Activated CD8-positive, alpha-beta memory T cell treated with anti-CD3 and anti-CD28 coated beads for 36 hours (primary cell): ENCODE measurements around the gene ERVK3-1. TPM values are rescaled to one million over a fixed set of nuclear protein-coding genes. Genes with fewer than 3 reads are reported as not detected.

Experiments
- CTCF ChIA-PET: fragments of 350-600 bp; sonication (Branson Sonifier 250); formaldehyde crosslinking; loops from one replicate; lab custom pipeline; 2021; ENCODE audit warnings: antibody characterized with exemption; lab: Charles Lee
- POLR2A ChIA-PET: fragments of 350-600 bp; sonication (Branson Sonifier 250); formaldehyde crosslinking; loops from one replicate; lab custom pipeline; 2021; ENCODE audit warnings: antibody characterized with exemption; lab: Charles Lee
- total RNA-seq, 2 experiments: library from RNA; stranded (reverse); gene quantifications; one replicate each; pipeline ENCODE4 v1.2.3, GENCODE V29; 2021

The ERVK3-1 gene
- total RNA-seq, 2 experiments from 2014 or later = 96.2 to 96.4 TPM

DNA sequence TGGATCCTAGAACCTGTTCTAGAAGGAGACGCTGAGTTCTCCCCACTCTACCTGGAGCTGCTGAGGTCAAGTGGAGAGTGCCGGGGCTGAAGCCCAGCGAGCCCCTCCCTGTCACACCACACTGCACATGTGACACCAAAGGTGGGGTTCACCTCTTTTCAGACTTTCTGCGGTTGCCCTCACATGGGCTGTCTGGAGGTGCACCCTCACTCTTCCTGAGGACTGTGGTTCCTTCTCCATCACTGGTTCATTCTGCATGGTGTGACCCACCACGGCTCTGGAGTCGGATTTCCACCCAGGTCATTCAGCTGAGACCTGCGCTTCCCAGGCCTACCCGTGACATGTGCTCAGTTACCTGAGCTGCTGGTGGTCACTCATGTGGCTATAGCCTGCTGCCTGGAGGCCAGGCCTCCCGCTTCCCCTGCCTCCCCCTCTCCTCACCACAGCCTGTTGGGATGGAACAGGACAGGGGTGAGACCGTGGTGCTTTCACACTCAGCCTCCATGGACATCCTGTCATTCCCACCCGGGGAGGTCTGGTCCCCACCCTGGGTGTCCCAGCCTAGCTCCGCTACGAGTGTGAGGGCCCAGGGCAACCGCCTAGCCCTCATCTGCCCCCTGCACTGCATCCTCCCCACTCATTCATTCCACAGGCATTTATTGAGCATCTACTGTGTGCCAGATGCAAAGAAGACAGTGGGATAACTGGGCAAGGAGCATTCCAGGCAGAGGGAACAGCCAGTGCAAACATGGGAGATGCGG, 48.7 kb downstream of the ERVK3-1 start:
- POLR2A ChIA-PET = no interaction called here

DNA sequence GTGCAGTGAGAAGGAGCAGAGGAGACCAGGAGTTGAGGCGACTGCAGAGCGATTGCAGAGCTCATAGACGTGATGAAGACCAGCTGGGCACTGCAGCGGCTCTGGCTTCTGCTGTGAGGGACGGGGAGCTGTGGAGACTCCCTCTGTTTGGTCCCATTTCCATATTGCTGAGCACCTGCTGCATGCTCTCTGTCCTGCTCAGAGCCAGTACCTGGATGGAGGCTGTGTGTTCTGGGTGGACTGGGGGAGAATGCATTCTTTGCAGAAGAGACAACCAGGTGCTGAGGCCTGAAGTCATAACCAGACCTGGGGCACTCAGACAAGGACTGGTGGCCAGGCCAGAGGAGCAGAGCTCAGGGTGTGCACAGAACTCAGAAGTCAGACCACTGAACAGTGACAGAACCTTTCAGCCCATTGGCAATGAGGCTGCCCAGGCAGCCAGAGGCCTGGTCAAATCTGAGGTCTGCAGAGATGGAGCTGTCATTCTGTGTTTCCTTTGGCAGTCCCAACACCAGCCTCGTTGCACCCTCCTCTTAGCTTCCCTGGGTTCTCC, 49.4 kb downstream of the ERVK3-1 start:
- ChIA-PET CTCF (no interaction called here), POLR2A (no interaction called here)

More for the DNA sequence above, 48.7 kb downstream of the ERVK3-1 start:
- CTCF ChIA-PET = no interaction called here

DNA sequence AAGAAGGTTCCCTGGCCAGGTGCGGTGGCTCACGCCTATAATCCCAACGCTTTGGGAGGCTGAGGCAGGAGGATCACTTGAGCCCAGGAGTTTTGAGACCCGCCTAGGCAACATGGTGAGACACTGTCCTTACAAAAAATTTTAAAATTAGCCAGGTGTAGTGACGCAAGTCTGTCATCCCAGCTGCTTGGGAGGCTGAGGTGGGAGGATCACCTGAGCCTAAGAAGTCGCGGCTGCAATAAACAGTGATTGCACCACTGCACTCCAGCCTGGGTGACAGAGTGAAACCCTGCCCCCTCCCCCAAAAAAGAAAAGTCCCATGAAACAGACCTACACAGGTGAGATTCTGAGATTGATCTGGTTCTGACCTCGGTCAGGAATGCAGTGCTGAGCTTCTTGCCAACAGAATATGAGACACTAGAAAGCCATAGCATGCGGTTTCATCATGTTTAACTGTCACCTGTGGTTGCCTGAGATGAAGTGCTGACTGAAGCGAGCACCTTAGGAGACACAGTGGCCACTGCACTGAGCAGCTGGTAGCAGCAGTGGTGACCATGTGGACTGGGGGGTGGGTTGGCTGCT, 50.1 kb downstream of the ERVK3-1 start:
- ChIA-PET CTCF (no interaction called here), POLR2A (interaction anchor here (1.3 kb wide), 1 partner anchor 8 kb away, joined by 3 read pairs; no protein-coding TSS in a partner anchor)

DNA sequence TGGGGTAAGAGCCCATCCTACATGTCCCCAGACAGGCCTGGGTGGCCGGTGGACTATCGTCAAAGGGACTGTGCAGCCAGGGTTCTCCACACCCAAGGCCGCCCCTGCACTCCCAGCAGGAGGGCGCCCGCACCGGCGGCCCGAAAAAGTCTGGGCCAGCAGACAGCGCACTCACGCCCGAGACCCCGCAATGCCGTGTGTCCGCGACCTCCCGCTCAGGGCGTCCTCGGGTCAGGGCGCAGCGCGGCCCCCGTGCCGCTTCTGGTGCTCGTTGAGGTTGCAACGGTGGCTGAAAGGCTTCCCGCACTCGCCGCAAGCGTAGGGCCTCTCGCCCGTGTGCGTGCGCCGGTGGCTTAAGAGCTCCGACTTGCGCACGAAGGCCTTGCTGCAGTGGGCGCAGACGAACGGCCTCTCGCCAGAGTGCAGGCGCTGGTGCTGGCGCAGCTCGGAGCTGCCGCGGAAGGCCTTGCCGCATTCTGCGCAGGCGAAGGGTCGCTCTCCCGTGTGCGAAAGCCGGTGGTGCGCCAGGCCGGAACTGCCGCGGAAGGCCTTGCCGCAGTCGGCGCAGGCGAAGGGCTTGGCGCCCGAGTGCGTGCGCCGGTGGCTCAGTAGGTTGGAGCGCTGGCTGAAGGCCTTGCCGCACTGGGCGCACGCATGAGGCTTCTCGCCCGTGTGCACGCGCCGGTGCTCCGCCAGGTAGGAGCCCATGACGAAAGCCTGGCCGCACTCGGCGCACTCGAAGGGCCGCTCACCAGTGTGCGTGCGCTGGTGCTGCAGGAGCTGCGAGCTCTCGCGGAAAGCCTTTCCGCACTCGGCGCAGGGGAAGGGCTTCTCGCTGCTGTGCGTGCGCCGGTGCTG, 51.0 kb downstream of the ERVK3-1 start:
- CTCF ChIA-PET = no interaction called here
- POLR2A ChIA-PET = interaction anchor here (0.6 to 1.3 kb wide), 4 partner anchors 8 to 74 kb away, joined by 3 read pairs; no protein-coding TSS in a partner anchor

DNA sequence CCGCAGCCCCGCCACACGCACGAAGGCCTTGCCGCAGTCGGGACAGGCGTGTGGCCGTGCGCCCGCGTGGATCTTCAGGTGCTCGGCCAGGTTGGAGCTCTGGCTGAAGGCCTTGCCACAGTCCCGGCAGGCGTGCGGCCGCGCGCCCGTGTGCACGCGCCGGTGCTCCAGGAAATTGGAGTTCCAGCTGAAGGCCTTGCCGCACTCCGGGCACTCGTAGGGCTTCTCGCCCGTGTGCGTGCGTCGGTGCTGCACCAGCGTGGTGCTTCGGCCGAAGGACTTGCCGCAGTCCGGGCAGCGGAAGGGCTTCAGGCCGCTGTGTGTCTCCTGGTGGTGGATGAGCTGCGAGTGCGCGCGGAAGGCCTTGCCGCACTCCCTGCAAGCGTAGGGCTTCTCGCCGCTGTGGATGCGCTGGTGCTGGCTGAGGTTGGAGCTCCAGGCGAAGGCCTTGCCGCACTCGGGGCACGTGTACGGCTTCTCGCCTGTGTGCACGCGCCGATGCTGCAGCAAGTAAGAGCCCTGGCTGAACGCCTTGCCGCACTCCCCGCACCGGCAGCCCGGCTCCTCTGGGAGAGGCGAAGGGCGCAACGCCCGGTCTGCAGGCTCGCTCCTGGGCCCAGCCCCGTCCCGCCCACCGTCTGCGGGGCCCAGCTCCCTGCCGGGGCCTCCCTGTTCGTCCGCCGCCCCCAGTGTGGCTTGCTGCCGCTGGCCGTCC, 51.7 kb downstream of the ERVK3-1 start:
- CTCF ChIA-PET = interaction anchor here (0.8 to 1.1 kb wide), 2 partner anchors 9 to 12 kb away, joined by 3 read pairs; no protein-coding TSS in a partner anchor
- POLR2A ChIA-PET = interaction anchor here (0.6 to 1.0 kb wide), 2 partner anchors 9 to 75 kb away, joined by 3 read pairs; no protein-coding TSS in a partner anchor

DNA sequence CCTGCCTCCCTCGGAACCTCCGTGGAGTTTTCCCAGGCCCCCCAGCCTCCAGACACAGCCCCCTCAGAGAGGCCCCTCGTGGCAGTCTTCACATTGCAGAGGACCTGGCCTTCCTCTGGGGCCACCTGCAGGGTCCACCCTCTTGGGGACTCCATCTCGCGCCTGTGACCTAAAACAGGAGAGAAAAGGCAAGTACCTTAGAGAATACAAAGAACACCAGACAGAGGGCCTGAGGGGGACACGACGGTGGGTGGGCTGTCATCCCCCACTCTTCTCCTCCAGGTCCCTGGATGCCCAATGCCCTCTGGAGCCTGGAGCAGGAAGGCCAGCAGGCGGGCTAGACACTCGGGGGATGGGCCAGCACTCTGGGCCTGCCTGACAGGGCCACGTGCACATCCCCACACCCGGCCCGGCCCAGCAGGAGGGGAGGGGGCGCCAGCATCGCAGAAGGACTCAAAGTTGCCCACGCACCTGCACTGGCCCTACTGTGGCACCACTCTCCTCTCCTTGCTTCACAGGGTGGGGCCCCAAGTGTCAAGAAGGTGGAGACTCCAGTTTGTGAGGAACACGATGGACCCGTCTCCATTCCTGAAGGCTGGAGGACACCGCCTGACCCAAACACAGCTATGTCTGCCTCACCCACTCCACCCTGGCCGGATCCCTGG, 52.4 kb downstream of the ERVK3-1 start:
- CTCF ChIA-PET = interaction anchor here (0.8 to 1.1 kb wide), 2 partner anchors 9 to 12 kb away, joined by 3 read pairs; no protein-coding TSS in a partner anchor
- POLR2A ChIA-PET = no interaction called here

DNA sequence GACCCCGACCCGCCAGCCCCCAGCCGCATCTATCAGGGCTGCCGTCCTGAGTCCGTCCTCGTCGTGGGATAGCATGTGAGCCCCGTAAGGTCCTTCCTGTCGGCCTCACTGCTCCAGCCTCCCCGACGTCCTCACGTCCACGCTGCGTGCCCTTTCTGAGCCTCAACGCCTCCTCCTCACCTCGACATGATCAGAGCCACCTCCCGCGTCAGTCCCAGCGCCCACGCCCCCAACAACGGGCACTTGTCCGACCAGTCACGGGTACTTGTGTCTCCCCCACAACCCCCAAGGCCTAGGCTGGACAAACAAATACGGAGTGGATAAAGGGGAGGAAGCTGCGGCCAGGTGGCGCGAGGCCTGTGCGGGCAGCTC, 56.7 kb downstream of the ERVK3-1 start:
- ChIA-PET CTCF (interaction anchor here (0.6 to 1.5 kb wide), 3 partner anchors 14 to 40 kb away, joined by 3 to 6 read pairs (median 4); partner anchors contain the start of gene ZSCAN22), POLR2A (interaction anchor here (0.5 to 1.8 kb wide), 10 partner anchors 15 to 217 kb away, joined by 3 to 12 read pairs (median 5); partner anchors contain the start of genes RPS5, ZBTB45, ZNF544 and ZNF837)

DNA sequence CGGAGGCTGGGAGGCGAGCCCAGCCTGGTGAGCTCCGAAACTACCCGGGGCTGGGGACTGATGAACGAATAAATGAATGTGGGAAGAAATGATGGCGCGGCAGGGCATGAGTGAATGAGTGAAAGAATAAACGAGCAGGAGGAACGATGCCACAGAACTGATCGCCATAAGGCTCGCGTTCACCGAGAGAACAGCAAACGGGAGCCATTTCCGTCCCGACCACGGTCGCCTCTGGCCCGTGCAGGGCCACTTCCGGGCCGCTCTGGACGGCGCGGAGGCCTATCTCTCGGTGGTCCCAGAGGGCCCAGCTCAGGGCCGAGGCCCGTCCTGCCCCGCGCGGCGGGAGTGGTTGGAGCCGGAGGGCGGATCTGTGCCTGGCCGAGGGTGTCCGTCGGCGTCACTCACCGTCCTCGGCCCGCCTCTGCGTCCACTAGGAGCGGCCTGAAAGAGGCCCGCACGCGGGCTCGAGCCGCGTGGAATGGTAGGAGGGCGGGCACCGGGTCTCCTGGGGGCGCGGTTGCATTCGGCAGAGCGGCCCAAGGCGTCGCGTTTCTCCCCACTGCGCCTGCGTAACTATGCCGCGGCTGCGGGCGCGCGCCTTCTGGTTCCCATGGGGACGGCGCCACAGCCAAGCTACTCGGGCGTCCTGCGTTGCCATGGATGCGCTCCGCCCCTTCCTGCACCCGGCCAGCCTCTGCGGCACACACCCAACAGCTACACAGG, 57.3 kb downstream of the ERVK3-1 start, which contains the start of gene ZNF497:
TSS of gene ZNF497 (minus strand) at position 480 of the 723 bp plus-strand sequence. CDS start 5,116 bp downstream, outside the sequence.
- ChIA-PET POLR2A (interaction anchor here (0.5 to 1.8 kb wide), 14 partner anchors 14 to 216 kb away, joined by 3 to 12 read pairs (median 5); partner anchors contain the start of genes ERVK3-1, RPS5, ZBTB45 and ZNF544), CTCF (interaction anchor here (0.6 to 1.5 kb wide), 6 partner anchors 11 to 157 kb away, joined by 3 to 6 read pairs (median 4); partner anchors contain the start of gene ZSCAN22)

DNA sequence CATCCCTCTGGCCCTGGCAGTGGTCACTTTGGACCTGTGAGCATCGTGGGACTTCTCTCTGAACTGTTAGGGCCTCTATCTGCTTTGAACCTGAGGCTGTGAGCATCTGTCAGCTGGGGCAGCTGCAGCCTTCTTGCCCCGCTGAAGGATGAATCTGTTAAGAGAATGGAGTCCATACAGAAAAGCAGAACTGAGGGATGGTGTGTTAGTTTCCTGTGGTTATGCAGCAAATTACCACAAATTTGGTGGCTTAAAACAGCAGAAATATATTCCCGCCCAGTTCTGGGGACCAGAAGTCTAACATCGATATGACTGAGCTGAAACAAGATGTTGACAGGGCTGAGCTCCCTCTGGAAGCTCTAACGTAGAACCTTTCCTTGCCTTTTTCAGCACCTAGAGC, 59.0 kb downstream of the ERVK3-1 start:
- CTCF ChIA-PET = interaction anchor here (1.0 kb wide), 1 partner anchor 16 kb away, joined by 3 read pairs; no protein-coding TSS in a partner anchor
- POLR2A ChIA-PET = interaction anchor here (0.6 kb wide), 1 partner anchor 24 kb away, joined by 3 read pairs; no protein-coding TSS in a partner anchor

Other genes starting within 250 kb of the ERVK3-1 start
- under 1 TPM; 0.71 to 0.78 TPM for gene ZNF135, start 246.1 kb upstream of the ERVK3-1 start, total RNA-seq
- gene ZSCAN18, start 207.1 kb upstream of the ERVK3-1 start, total RNA-seq = 10 to 100 TPM; 19.0 to 25.6 TPM
- gene ZNF329, start 154.6 kb upstream of the ERVK3-1 start, total RNA-seq = 1 to 10 TPM; 7.0 to 7.9 TPM
- gene ZNF274, start 122.3 kb upstream of the ERVK3-1 start, total RNA-seq = 10 to 100 TPM; 22.6 to 23.1 TPM
- gene ZNF544, start 76.5 kb upstream of the ERVK3-1 start, total RNA-seq = 10 to 100 TPM; 52.1 to 53.6 TPM
- gene ZNF8, start 26.4 kb upstream of the ERVK3-1 start, total RNA-seq = 1 to 10 TPM; 4.4 to 4.5 TPM
- 1 to 10 TPM; 4.4 to 5.3 TPM for gene ZSCAN22, start 21.6 kb downstream of the ERVK3-1 start, total RNA-seq
- 10 to 100 TPM; 16.7 to 18.1 TPM for gene A1BG, start 48.1 kb downstream of the ERVK3-1 start, total RNA-seq
- gene ZNF497, start 57.4 kb downstream of the ERVK3-1 start, total RNA-seq = 1 to 10 TPM; 1.5 to 1.7 TPM
- gene ZNF837, start 75.7 kb downstream of the ERVK3-1 start, total RNA-seq = 1 to 10 TPM; 1.7 to 1.9 TPM
- gene RPS5, start 81.9 kb downstream of the ERVK3-1 start, total RNA-seq = 1,000 to 10,000 TPM; 1,581 to 1,598 TPM
- gene RNF225, start 90.3 kb downstream of the ERVK3-1 start, total RNA-seq = under 1 TPM; 0.80 to 0.99 TPM
- gene ZNF584, start 103.3 kb downstream of the ERVK3-1 start, total RNA-seq = 10 to 100 TPM; 20.1 to 20.7 TPM
- gene ZNF132, start 134.8 kb downstream of the ERVK3-1 start, total RNA-seq = 1 to 10 TPM; 5.0 to 5.3 TPM
- gene ZNF324B, start 146.2 kb downstream of the ERVK3-1 start, total RNA-seq = 10 to 100 TPM; 11.2 to 12.4 TPM
- gene ZNF324, start 161.7 kb downstream of the ERVK3-1 start, total RNA-seq = 10 to 100 TPM; 17.6 to 19.6 TPM
- gene ZNF446, start 171.0 kb downstream of the ERVK3-1 start, total RNA-seq = 1 to 10 TPM; 3.7 to 3.9 TPM
- gene SLC27A5, start 206.6 kb downstream of the ERVK3-1 start, total RNA-seq = 10 to 100 TPM; 24.3 to 24.5 TPM
- 10 to 100 TPM; 13.8 to 15.2 TPM for gene ZBTB45, start 214.4 kb downstream of the ERVK3-1 start, total RNA-seq
- 100 to 1,000 TPM; 654 to 714 TPM for gene TRIM28, start 238.7 kb downstream of the ERVK3-1 start, total RNA-seq
- 10 to 100 TPM; 77.7 to 81.9 TPM for gene CHMP2A, start 249.7 kb downstream of the ERVK3-1 start, total RNA-seq